Peyer's patch (tissue), 4 donors: ENCODE data around the gene KRCC1. TPM values are rescaled to one million over a fixed set of nuclear protein-coding genes. Genes with fewer than 3 reads are reported as not detected.
"Not testable (repeated sequence)": the region's sequence is repeated elsewhere in the genome, so short reads cannot be mapped to it uniquely, and the experiment has no call there.

Experiments used
- DNase-seq, 3 donors: peaks; one replicate each; pipeline ENCODE4 v3.0.0-alpha.2; 2017 to 2019
- H3K27ac ChIP-seq, 4 donors: fragments of 200-600 bp; sonication (generic); one replicate each; pipeline ENCODE4 v1.5.1; 2016 to 2019
- H3K27me3 ChIP-seq, 2 donors: fragments of 200-600 bp; sonication (generic); one replicate each; pipeline ENCODE4 v1.5.1; 2019
- H3K36me3 ChIP-seq, 3 donors: fragments of 200-600 bp; sonication (generic); one replicate each; pipeline ENCODE4 v1.5.1; 2016 to 2019
- H3K4me1 ChIP-seq, 4 donors: fragments of 200-600 bp; sonication (generic); one replicate each; pipeline ENCODE4 v1.5.1; 2016 to 2019
- H3K4me3 ChIP-seq, 4 donors: fragments of 200-600 bp; sonication (generic); 1 replicate in 3 of 4; 2 replicates in 1 of 4; pipeline ENCODE4 v1.5.1; 2016 to 2019; ENCODE audit warnings: mild to moderate bottlenecking in 1 of 4
- H3K9me3 ChIP-seq, 4 donors: fragments of 200-600 bp; sonication (generic); one replicate each; pipeline ENCODE4 v1.5.1; 2016 to 2019; ENCODE audit warnings: mild to moderate bottlenecking in 1 of 4
- small RNA-seq, 2 donors: library from RNA; depleted of rRNA; stranded (forward); fragments of <200 nt; gene quantifications; one replicate each; pipeline ENCODE3, GENCODE V24; 2016
- total RNA-seq, 4 donors: library from RNA; depleted of rRNA; stranded (reverse); fragments of >200 nt; gene quantifications; one replicate each; pipeline ENCODE4 v1.1.0, GENCODE V29; 2016

The KRCC1 gene
- total RNA-seq, 4 donors from 2014 or later = 18.0 to 40.4 (median 27.3) TPM

- not testable (repeated sequence) for DNase-seq, H3K27ac ChIP-seq, H3K4me3 ChIP-seq, H3K9me3 ChIP-seq, H3K4me1 ChIP-seq, H3K27me3 ChIP-seq, H3K36me3 ChIP-seq
Observed at GRCh38 chr2:87981182-87981581, 74.4 kb downstream of the KRCC1 start.

Small RNA genes lying within 50 kb of the gene (small RNA-seq; reads per million reads assigned to genes)
- gene MIR4780 = 0 reads per million in 2 donors
- gene RNU2-63P = 0 to 0.57 reads per million in 2 donors

Other genes with a start within 250 kb of the KRCC1 start
- 1 to 10 TPM in 3 of 4 donors, under 1 TPM in 1; 0.53 to 6.0 (median 2.1) TPM for gene RGPD2, start 230.0 kb downstream of the KRCC1 start, total RNA-seq
- 1,000 to 10,000 TPM in 1 of 4 donors, not detected in 3; 1,585 TPM for gene RNU2-63P, start 39.2 kb downstream of the KRCC1 start, total RNA-seq
- 1 to 10 TPM in 1 of 4 donors, under 1 TPM in 1, not detected in 2; 0.67 to 2.7 TPM for gene SMYD1, start 12.0 kb upstream of the KRCC1 start, total RNA-seq
- gene FABP1, start 72.3 kb upstream of the KRCC1 start, total RNA-seq = 1,000 to 10,000 TPM in 2 of 4 donors, 100 to 1,000 TPM in 2; 598 to 2,513 (median 1,116) TPM
- 10 to 100 TPM in 3 of 4 donors, 1 to 10 TPM in 1; 2.5 to 68.5 (median 33.1) TPM for gene THNSL2, start 114.6 kb upstream of the KRCC1 start, total RNA-seq